PC-9 (cell line): Measurements from ENCODE around the gene BRINP3. TPM values are rescaled to one million over a fixed set of nuclear protein-coding genes. Genes with fewer than 3 reads are reported as not detected.

Experiments used
- BruUV-seq: library from RNA; stranded (reverse); fragments of 400-500 nt; replicated peaks from 2 replicates; lab custom pipeline; 2021; lab: Mats Ljungman, UMichigan
- CTCF ChIA-PET: fragments of 300-600 bp; sonication (Branson Sonifier 250); formaldehyde crosslinking; loops from one replicate; lab custom pipeline; 2022; ENCODE audit warnings: antibody characterized with exemption; lab: Charles Lee
- POLR2A ChIA-PET: fragments of 300-600 bp; sonication (Branson Sonifier 250); formaldehyde crosslinking; loops from one replicate; lab custom pipeline; 2022; ENCODE audit warnings: antibody characterized with exemption; ENCODE audit not compliant: unreplicated experiment; lab: Charles Lee
- DNase-seq, 2 experiments: peaks; one replicate each; pipeline versions ENCODE4 v3.0.0 to v3.0.0-alpha.2; 2015 to 2022; ENCODE audit warnings: mixed read lengths in 1 of 2
- H2AFZ ChIP-seq: fragments of 200-600 bp; sonication (generic); 2 replicates; pipeline ENCODE4 v1.8.1; 2017; ENCODE audit warnings: antibody characterized with exemption
- H3F3A ChIP-seq: fragments of 200-600 bp; sonication (generic); 2 replicates; pipeline ENCODE4 v1.8.1; 2017; ENCODE audit warnings: antibody characterized with exemption, mild to moderate bottlenecking, low read depth; ENCODE audit not compliant: insufficient read depth
- H3K27ac ChIP-seq: fragments of 200-600 bp; sonication (generic); 2 replicates; pipeline ENCODE4 v1.6.1; 2016; ENCODE audit warnings: mixed run types
- H3K27me3 ChIP-seq: fragments of 200-600 bp; sonication (generic); 2 replicates; pipeline ENCODE4 v1.6.1; 2016; ENCODE audit warnings: low read depth, mixed run types; ENCODE audit not compliant: insufficient read depth
- H3K36me3 ChIP-seq: fragments of 200-600 bp; sonication (generic); 2 replicates; pipeline ENCODE4 v1.6.1; 2016; ENCODE audit warnings: low read depth, mixed run types
- H3K4me1 ChIP-seq: fragments of 200-600 bp; sonication (generic); replicated peaks from 2 replicates; pipeline ENCODE4 v1.6.1; 2016; ENCODE audit warnings: mixed run types; ENCODE audit not compliant: insufficient read depth
- H3K4me2 ChIP-seq: fragments of 200-600 bp; sonication (generic); 2 replicates; pipeline ENCODE4 v1.6.1; 2017; ENCODE audit warnings: mixed run types
- H3K4me3 ChIP-seq: fragments of 200-600 bp; sonication (generic); 2 replicates; pipeline ENCODE4 v1.6.1; 2016; ENCODE audit warnings: mixed run types
- H3K79me2 ChIP-seq: fragments of 200-600 bp; sonication (generic); 2 replicates; pipeline ENCODE4 v1.6.1; 2017; ENCODE audit warnings: low read depth, mixed run types
- H3K9me2 ChIP-seq: fragments of 200-600 bp; sonication (generic); 2 replicates; pipeline ENCODE4 v1.8.1; 2017; ENCODE audit warnings: mild to moderate bottlenecking; ENCODE audit not compliant: insufficient read depth
- H3K9me3 ChIP-seq: fragments of 200-600 bp; sonication (generic); 2 replicates; pipeline ENCODE4 v1.8.1; 2016; ENCODE audit warnings: low read depth; ENCODE audit not compliant: insufficient read depth
- H4K20me1 ChIP-seq: fragments of 200-600 bp; sonication (generic); 2 replicates; pipeline ENCODE4 v1.8.1; 2017; ENCODE audit not compliant: insufficient read depth
- CTCF ChIP-seq: fragments of 200-600 bp; sonication (generic); conservative IDR thresholded peaks from 2 replicates; pipeline ENCODE4 v1.6.1; 2017; ENCODE audit warnings: mixed run types, antibody characterized with exemption, mild to moderate bottlenecking, moderate library complexity
- EZH2 ChIP-seq: fragments of 200-600 bp; sonication (generic); IDR thresholded peaks from 2 replicates; pipeline ENCODE4 v1.8.0; 2017; ENCODE audit warnings: antibody characterized with exemption, low read depth
- intact Hi-C: fragments of 100-400 bp; cut with micrococcal nuclease; formaldehyde crosslinking; loops from one replicate; pipeline ENCODE4 v1.10.0; 2022; ENCODE audit not compliant: unreplicated experiment
- total RNA-seq: library from RNA; stranded (reverse); gene quantifications from 2 replicates; pipeline ENCODE4 v1.2.3, GENCODE V29; 2021

BRINP3 gene
- total RNA-seq, 1 experiment from 2014 or later = not detected

- intact Hi-C loops = no loop called here
- CTCF ChIA-PET = no interaction called here
Measured at GRCh38 chr1:190453550-190453949, 24.1 kb downstream of the BRINP3 start.

GRCh38 chr1:190452272-190452848 lies 25.3 kb downstream of the BRINP3 start:
- no TSS peak for BruUV-seq
- TF ChIP-seq EZH2 = no peak
- no peak for TF ChIP-seq CTCF
- Histone ChIP-seq H3F3A (no peaks in the 10 kb centered on the region), H3K27ac (no peak overlapping the region), H3K4me2 (no peak overlapping the region), H3K4me3 (no peak overlapping the region), H4K20me1 (no peaks in the 10 kb centered on the region), H3K79me2 (no peaks in the 10 kb centered on the region), H3K27me3 (no peaks in the 10 kb centered on the region), H3K36me3 (no peaks in the 10 kb centered on the region), H3K9me3 (no peaks in the 10 kb centered on the region), H2AFZ (no peak overlapping the region), H3K4me1 (no peaks in the 10 kb centered on the region), H3K9me2 (peaks cover 5% of the 10 kb centered on the region; the same call in 1 of the 2 replicates)
- no peak for DNase-seq
- CTCF ChIA-PET = no interaction called here
- POLR2A ChIA-PET = no interaction called here
- intact Hi-C loops = no loop called here

More at GRCh38 chr1:190453550-190453949, 24.1 kb downstream of the BRINP3 start:
- Histone ChIP-seq H3F3A (no peaks in the 10 kb centered on the region), H3K4me1 (no peaks in the 10 kb centered on the region), H3K9me3 (no peaks in the 10 kb centered on the region), H3K9me2 (peaks cover 5% of the 10 kb centered on the region; the same call in 1 of the 2 replicates), H3K4me2 (no peak overlapping the region), H3K27me3 (no peaks in the 10 kb centered on the region), H4K20me1 (no peaks in the 10 kb centered on the region), H3K79me2 (no peaks in the 10 kb centered on the region), H2AFZ (no peak overlapping the region), H3K27ac (no peak overlapping the region), H3K4me3 (no peak overlapping the region), H3K36me3 (no peaks in the 10 kb centered on the region)
- POLR2A ChIA-PET = no interaction called here
- no TSS peak for BruUV-seq
- no peak for DNase-seq
- TF ChIP-seq EZH2 (no peak), CTCF (peak; percentile 47)

GRCh38 chr1:190444464-190444863 lies 33.2 kb downstream of the BRINP3 start:
- Histone ChIP-seq H3K4me1 (no peaks in the 10 kb centered on the region), H3K9me3 (no peaks in the 10 kb centered on the region; the same call in 1 of the 2 replicates), H3K4me2 (no peak overlapping the region), H3K27ac (no peak overlapping the region), H3K9me2 (0 out of 2 replicates have a peak, but pooled peaks cover 6% of the 10 kb centered on the region), H3K4me3 (no peak overlapping the region), H2AFZ (no peak overlapping the region), H3F3A (no peaks in the 10 kb centered on the region), H3K27me3 (no peaks in the 10 kb centered on the region), H3K79me2 (no peaks in the 10 kb centered on the region), H4K20me1 (no peaks in the 10 kb centered on the region), H3K36me3 (no peaks in the 10 kb centered on the region)
- TF ChIP-seq EZH2 (no peak), CTCF (no peak)
- ChIA-PET POLR2A (no interaction called here), CTCF (no interaction called here)
- no peak for DNase-seq
- no TSS peak for BruUV-seq
- intact Hi-C loops = no loop called here
